WTC11 (cell line): ENCODE measurements around the gene SRD5A1. TPM values are rescaled to one million over a fixed set of nuclear protein-coding genes. Genes with fewer than 3 reads are reported as not detected.

Experiments
- ATAC-seq: fragments of 200-7000 bp; cut with Tn5 transposase; 2 replicates; pipeline ENCODE4 v1.10.0; 2021; ENCODE audit warnings: mild to moderate bottlenecking, moderate library complexity
- CTCF ChIA-PET: fragments of 300-600 bp; sonication (Branson Sonifier 250); formaldehyde crosslinking; loops from one replicate; lab custom pipeline; 2021; ENCODE audit warnings: antibody characterized with exemption; lab: Charles Lee
- POLR2A ChIA-PET: fragments of 350-600 bp; sonication (Branson Sonifier 250); formaldehyde crosslinking; loops from one replicate; lab custom pipeline; 2021; ENCODE audit warnings: antibody characterized with exemption; lab: Charles Lee
- DNase-seq: peaks from one replicate; pipeline ENCODE4 v3.0.0; 2021; ENCODE audit warnings: low spot score
- H3K27ac Mint-ChIP-seq: 2 replicates; pipeline ENCODE4 v1.8.0; 2021; ENCODE audit warnings: mixed read lengths
- H3K27me3 Mint-ChIP-seq: 2 replicates; pipeline ENCODE4 v1.8.0; 2021; ENCODE audit warnings: low read depth, mild to moderate bottlenecking, moderate library complexity, mixed read lengths
- H3K36me3 Mint-ChIP-seq: 2 replicates; pipeline ENCODE4 v1.8.0; 2021; ENCODE audit warnings: mixed read lengths
- H3K4me1 Mint-ChIP-seq: 2 replicates; pipeline ENCODE4 v1.8.0; 2022; ENCODE audit warnings: mixed read lengths
- H3K4me3 Mint-ChIP-seq: 2 replicates; pipeline ENCODE4 v1.8.0; 2021; ENCODE audit warnings: mild to moderate bottlenecking, moderate library complexity, mixed read lengths
- H3K9me3 Mint-ChIP-seq: 2 replicates; pipeline ENCODE4 v1.8.0; 2021; ENCODE audit warnings: mixed read lengths
- ATF6 ChIP-seq: sonication (generic); formaldehyde crosslinking; IDR thresholded peaks from 2 replicates; pipeline ENCODE4 v1.8.1; 2023; ENCODE audit warnings: mild to moderate bottlenecking, missing genetic modification reagents
- CREB1 ChIP-seq: sonication (generic); formaldehyde crosslinking; IDR thresholded peaks from 2 replicates; pipeline ENCODE4 v1.8.0; 2023; ENCODE audit warnings: mild to moderate bottlenecking, missing genetic modification reagents
- E2F1 ChIP-seq: sonication (generic); formaldehyde crosslinking; IDR thresholded peaks from 2 replicates; pipeline ENCODE4 v1.8.0; 2022; ENCODE audit warnings: mild to moderate bottlenecking, missing genetic modification reagents
- ERG ChIP-seq: fragments of 250-450 bp; sonication (Bioruptor Pico); IDR thresholded peaks from 2 replicates; pipeline ENCODE4 v1.8.0; 2021; ENCODE audit warnings: mild to moderate bottlenecking
- FOXK1 ChIP-seq: sonication (generic); formaldehyde crosslinking; IDR thresholded peaks from 2 replicates; pipeline ENCODE4 v1.8.0; 2022; ENCODE audit warnings: mild to moderate bottlenecking, moderate library complexity, missing genetic modification reagents
- FOXP4 ChIP-seq: sonication (generic); formaldehyde crosslinking; IDR thresholded peaks from 2 replicates; pipeline ENCODE4 v1.8.0; 2022; ENCODE audit warnings: mild to moderate bottlenecking, missing genetic modification reagents
- GRHL2 ChIP-seq: fragments of 250-450 bp; sonication (Bioruptor Pico); IDR thresholded peaks from 2 replicates; pipeline ENCODE4 v1.8.0; 2022; ENCODE audit warnings: mild to moderate bottlenecking, moderate library complexity; ENCODE audit not compliant: insufficient replicate concordance, severe bottlenecking
- JAZF1 ChIP-seq: fragments of 250-450 bp; sonication (Bioruptor Pico); IDR thresholded peaks from 2 replicates; pipeline ENCODE4 v1.9.0; 2021; ENCODE audit warnings: moderate library complexity, mild to moderate bottlenecking, inconsistent platforms
- MAX ChIP-seq: sonication (generic); formaldehyde crosslinking; IDR thresholded peaks from 2 replicates; pipeline ENCODE4 v1.8.0; 2022; ENCODE audit warnings: mild to moderate bottlenecking, missing genetic modification reagents
- MLX ChIP-seq: sonication (generic); formaldehyde crosslinking; IDR thresholded peaks from 2 replicates; pipeline ENCODE4 v1.8.1; 2023; ENCODE audit warnings: mild to moderate bottlenecking, missing genetic modification reagents, moderate library complexity
- NFATC4 ChIP-seq: fragments of 250-450 bp; sonication (Bioruptor Pico); IDR thresholded peaks from 2 replicates; pipeline ENCODE4 v1.9.0; 2021; ENCODE audit warnings: mild to moderate bottlenecking
- NFYB ChIP-seq: sonication (generic); formaldehyde crosslinking; conservative IDR thresholded peaks from 2 replicates; pipeline ENCODE4 v1.8.0; 2022; ENCODE audit warnings: low read depth, missing genetic modification reagents
- NR3C1 ChIP-seq: sonication (generic); formaldehyde crosslinking; conservative IDR thresholded peaks from 2 replicates; pipeline ENCODE4 v1.8.1; 2023; ENCODE audit warnings: low read depth, mild to moderate bottlenecking, missing genetic modification reagents
- PRDM15 ChIP-seq: sonication (generic); formaldehyde crosslinking; IDR thresholded peaks from 2 replicates; pipeline ENCODE4 v1.8.0; 2022; ENCODE audit warnings: missing genetic modification reagents
- RORB ChIP-seq: fragments of 250-450 bp; sonication (Bioruptor Pico); IDR thresholded peaks from 2 replicates; pipeline ENCODE4 v1.9.0; 2021; ENCODE audit warnings: mild to moderate bottlenecking
- SMAD3 ChIP-seq: sonication (generic); formaldehyde crosslinking; IDR thresholded peaks from 2 replicates; pipeline ENCODE4 v1.8.0; 2022; ENCODE audit warnings: missing genetic modification reagents, mild to moderate bottlenecking, borderline replicate concordance
- SOX15 ChIP-seq: fragments of 250-450 bp; sonication (Bioruptor Pico); IDR thresholded peaks from 2 replicates; pipeline ENCODE4 v1.9.0; 2021; ENCODE audit warnings: mild to moderate bottlenecking
- SP1 ChIP-seq: sonication (generic); formaldehyde crosslinking; conservative IDR thresholded peaks from 2 replicates; pipeline ENCODE4 v1.8.1; 2022; ENCODE audit warnings: missing genetic modification reagents
- TEAD4 ChIP-seq: sonication (generic); formaldehyde crosslinking; IDR thresholded peaks from 2 replicates; pipeline ENCODE4 v1.8.0; 2022; ENCODE audit warnings: mild to moderate bottlenecking, missing genetic modification reagents
- ZNF121 ChIP-seq: sonication (generic); formaldehyde crosslinking; IDR thresholded peaks from 2 replicates; pipeline ENCODE4 v1.8.0; 2023; ENCODE audit warnings: missing genetic modification reagents
- ZNF219 ChIP-seq: sonication (generic); formaldehyde crosslinking; IDR thresholded peaks from 2 replicates; pipeline ENCODE4 v1.8.0; 2023; ENCODE audit warnings: missing genetic modification reagents, mild to moderate bottlenecking, borderline replicate concordance
- ZNF416 ChIP-seq: fragments of 250-450 bp; sonication (Bioruptor Pico); IDR thresholded peaks from 2 replicates; pipeline ENCODE4 v1.9.0; 2021; ENCODE audit warnings: mild to moderate bottlenecking, inconsistent platforms
- ZNF425 ChIP-seq: fragments of 250-450 bp; sonication (Bioruptor Pico); conservative IDR thresholded peaks from 2 replicates; pipeline ENCODE4 v1.9.0; 2021; ENCODE audit warnings: mild to moderate bottlenecking
- ZNF671 ChIP-seq: fragments of 250-450 bp; sonication (Bioruptor Pico); IDR thresholded peaks from 2 replicates; pipeline ENCODE4 v1.8.0; 2021; ENCODE audit warnings: mild to moderate bottlenecking
- total RNA-seq: library from RNA; stranded (reverse); gene quantifications from 3 replicates; pipeline ENCODE4 v1.2.3, GENCODE V29; 2021

The SRD5A1 gene
- total RNA-seq, 1 experiment from 2014 or later: 36.9 TPM

GRCh38 chr5:6603643-6604042 lies 29.6 kb upstream of the SRD5A1 start (continued):
- TF ChIP-seq MLX (CRISPR knock-in tag) (no peak), NFYB (CRISPR knock-in tag) (no peak), NR3C1 (no peak), FOXK1 (CRISPR knock-in tag) (no peak), SOX15 (CRISPR knock-in tag) (no peak), CREB1 (no peak), JAZF1 (CRISPR knock-in tag) (no peak)
- TF ChIP-seq, all 79 proteins: peak for 0

- DNase-seq (no peak), ATAC-seq (no peak)
- Mint-ChIP-seq H3K4me1 (no peaks in the 10 kb centered on the region), H3K36me3 (peaks cover 91% of the 10 kb centered on the region), H3K27me3 (no peaks in the 10 kb centered on the region), H3K9me3 (no peaks in the 10 kb centered on the region), H3K4me3 (no peak overlapping the region), H3K27ac (no peak overlapping the region; the same call in 1 of the 2 replicates)
- TF ChIP-seq SP1 (CRISPR knock-in tag) (no peak), RORB (no peak), FOXP4 (CRISPR knock-in tag) (no peak), ZNF671 (CRISPR knock-in tag) (no peak), E2F1 (CRISPR knock-in tag) (no peak), NFATC4 (no peak), ERG (CRISPR knock-in tag) (no peak), ZNF121 (CRISPR knock-in tag) (no peak), ZNF425 (no peak), GRHL2 (CRISPR knock-in tag) (no peak), ZNF416 (CRISPR knock-in tag) (no peak), ATF6 (CRISPR knock-in tag) (no peak), ZNF219 (no peak), CREB1 (no peak), PRDM15 (no peak), MAX (CRISPR knock-in tag) (no peak), TEAD4 (CRISPR knock-in tag) (no peak), NFYB (CRISPR knock-in tag) (no peak), SMAD3 (no peak)
- CTCF ChIA-PET: no interaction called here
- POLR2A ChIA-PET: no interaction called here
These were observed 28.9 kb upstream of the SRD5A1 start for GRCh38 chr5:6604341-6604740.
